AG09309 (cell line): ENCODE data around the gene RPL12.

Experiments
- DNase-seq: peaks from one replicate; pipeline ENCODE4 v3.0.0-alpha.2; 2010; ENCODE audit warnings: low read depth
- H3K4me3 ChIP-seq: 2 replicates; pipeline ENCODE4 v1.5.1; 2011; ENCODE audit warnings: mild to moderate bottlenecking, low read depth, low read length, moderate library complexity; ENCODE audit not compliant: control insufficient read depth
- TF ChIP-seq, protein P1 (sequence below): IDR thresholded peaks from 2 replicates; pipeline ENCODE4 v1.5.1; 2011; ENCODE audit warnings: mild to moderate bottlenecking, low read depth, low read length, inconsistent platforms; ENCODE audit not compliant: insufficient read depth, control insufficient read depth; ENCODE audit errors: missing control alignments

RPL12 gene

DNA sequence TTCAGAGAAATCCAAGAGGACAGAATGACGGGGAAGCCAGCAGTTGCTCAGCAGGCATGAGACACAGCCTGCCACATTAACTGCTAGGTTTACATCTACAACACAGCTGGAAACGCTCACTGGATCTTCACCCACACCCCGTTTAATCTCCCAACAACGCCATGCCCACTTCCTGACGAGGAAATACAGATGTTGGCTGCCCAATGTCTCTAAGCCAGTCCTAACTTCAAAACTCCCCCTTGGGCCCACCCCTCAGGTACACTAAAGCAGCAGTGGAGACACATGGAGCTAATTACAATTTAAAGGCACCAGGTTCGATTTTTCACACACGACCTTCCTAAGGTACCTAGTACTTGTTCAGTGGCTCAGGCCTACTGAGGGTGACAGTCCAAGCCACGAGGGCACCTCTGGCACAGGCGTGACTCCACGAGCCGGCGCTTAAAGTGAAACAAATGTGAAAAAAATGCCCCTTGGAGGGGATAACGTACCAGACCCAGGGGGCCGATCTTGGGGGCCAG, 904 bp downstream of the RPL12 start:
- peak overlapping the region; percentile 55 for H3K4me3 ChIP-seq
- no peak for DNase-seq
- TF ChIP-seq, protein P1, sequence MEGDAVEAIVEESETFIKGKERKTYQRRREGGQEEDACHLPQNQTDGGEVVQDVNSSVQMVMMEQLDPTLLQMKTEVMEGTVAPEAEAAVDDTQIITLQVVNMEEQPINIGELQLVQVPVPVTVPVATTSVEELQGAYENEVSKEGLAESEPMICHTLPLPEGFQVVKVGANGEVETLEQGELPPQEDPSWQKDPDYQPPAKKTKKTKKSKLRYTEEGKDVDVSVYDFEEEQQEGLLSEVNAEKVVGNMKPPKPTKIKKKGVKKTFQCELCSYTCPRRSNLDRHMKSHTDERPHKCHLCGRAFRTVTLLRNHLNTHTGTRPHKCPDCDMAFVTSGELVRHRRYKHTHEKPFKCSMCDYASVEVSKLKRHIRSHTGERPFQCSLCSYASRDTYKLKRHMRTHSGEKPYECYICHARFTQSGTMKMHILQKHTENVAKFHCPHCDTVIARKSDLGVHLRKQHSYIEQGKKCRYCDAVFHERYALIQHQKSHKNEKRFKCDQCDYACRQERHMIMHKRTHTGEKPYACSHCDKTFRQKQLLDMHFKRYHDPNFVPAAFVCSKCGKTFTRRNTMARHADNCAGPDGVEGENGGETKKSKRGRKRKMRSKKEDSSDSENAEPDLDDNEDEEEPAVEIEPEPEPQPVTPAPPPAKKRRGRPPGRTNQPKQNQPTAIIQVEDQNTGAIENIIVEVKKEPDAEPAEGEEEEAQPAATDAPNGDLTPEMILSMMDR, result no peak

- TF ChIP-seq, protein P1, result no peak
- DNase-seq, result no peak
- peak overlapping the region; percentile 55 for H3K4me3 ChIP-seq
Observed at GRCh38 chr9:127449332-127449966, 1.8 kb downstream of the RPL12 start.

DNA sequence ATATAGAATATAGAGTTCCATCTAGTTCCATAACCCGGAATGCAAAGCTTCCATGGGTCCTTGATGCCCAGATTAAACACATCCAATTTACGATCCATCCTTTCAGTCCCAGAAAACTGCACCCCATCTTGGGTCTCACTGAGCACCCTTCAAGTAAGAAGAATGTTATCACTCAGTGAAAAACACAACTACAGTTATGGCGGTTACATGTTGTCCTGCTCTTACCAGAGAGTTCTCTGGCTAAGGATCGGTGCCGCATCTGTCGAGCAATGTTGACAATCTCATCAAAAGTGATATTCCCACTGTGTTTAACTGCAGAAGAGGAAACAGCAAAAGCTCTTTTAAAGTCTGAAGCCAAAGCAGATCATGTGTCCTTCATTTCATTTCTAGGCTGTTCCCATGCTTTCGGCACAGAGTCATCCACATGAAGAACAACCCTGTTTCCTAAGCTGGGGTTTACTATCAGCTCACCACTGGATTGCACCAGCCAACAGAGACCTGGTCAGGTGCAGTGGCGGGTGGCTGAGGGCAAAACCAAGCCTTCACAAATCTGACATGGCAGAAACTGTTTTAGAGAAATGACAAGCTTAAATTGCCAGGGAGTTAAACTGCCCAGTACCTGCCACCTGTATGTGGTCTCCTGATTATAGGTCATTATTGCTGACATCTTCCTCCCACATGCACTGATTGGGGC, 2.9 kb downstream of the RPL12 start:
- peak overlapping the region; percentile 55; the same call in 1 of the 2 replicates for H3K4me3 ChIP-seq

GRCh38 chr9:127447416-127448111, 3.6 kb downstream of the RPL12 start:
- TF ChIP-seq, protein P1, result no peak
- no peak for DNase-seq

More for the DNA sequence above, 2.9 kb downstream of the RPL12 start:
- DNase-seq, result no peak
- TF ChIP-seq, protein P1, result no peak

DNA sequence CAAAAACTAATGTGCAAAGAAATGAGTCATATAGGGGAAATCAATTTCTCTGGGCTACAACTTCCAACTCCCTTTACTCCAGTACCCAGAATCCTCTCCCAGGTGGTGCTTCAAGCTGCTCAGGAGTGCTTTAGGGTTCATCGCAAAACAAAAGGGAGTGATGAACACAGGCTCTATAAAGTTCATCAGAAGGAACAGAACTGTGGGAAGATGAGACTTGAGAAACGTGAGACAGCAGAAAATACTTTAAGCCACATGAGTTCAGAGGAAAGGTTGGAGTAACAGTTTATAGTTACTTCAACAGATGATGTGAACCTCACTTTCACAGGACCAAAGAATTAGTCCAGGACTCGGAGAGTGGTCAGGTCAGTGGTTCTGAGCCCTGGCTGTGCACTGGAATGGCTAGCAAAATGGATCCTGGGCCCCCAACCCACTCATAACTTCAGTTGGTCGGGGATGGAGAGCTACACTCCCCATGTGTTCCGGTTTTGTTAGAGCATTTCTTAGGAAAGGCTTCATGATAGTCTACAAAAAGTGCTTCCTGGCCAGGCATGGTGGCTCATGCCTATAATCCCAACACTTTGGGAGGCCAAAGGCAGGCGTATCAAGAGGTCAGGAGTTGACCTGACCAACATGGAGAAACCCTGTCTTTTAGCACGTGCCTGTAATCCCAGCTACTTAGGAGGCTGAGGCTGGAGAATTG, 4.3 kb downstream of the RPL12 start:
- H3K4me3 ChIP-seq, result no peak overlapping the region
- DNase-seq, result no peak
- TF ChIP-seq, protein P1, result no peak

More at GRCh38 chr9:127447416-127448111, 3.6 kb downstream of the RPL12 start:
- H3K4me3 ChIP-seq, result no peak overlapping the region
